ENCODE data around the gene SDR39U1.

SDR39U1 gene

DNA sequence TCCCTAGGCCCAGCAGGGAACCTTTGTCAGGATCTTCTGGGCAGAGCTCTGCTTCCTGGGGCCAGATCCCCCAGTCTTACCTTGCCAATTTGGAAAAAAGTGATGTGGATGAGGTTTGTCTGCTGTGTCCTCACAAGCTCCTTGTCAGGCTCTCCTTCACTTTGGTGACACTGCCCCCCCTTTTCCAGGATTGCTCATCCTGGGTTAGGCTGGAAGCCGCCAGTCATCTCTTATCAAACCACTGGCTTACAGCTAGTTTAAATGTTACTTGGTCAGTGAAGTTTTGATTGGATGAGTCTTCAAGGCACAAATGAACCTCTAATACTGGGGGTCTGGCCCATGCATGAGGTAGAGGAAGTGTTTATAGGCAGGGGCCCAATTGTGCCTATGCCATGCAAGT, 28.5 kb downstream of the SDR39U1 start:
- ChIA-PET CTCF (interaction anchor here (0.7 to 33.5 kb wide), 7 partner anchors 2 to 85 kb away, joined by 3 to 1633 read pairs (median 6); partner anchors contain the start of genes ADCY4, CBLN3, KHNYN and NYNRIN), POLR2A (no interaction called here)
- DNase-seq (ENCODE audit: low read depth, low spot score): no peak
- no peak overlapping the region for H3K4me3 ChIP-seq (ENCODE audit: low read depth, low read length)
- TF ChIP-seq, protein P1, sequence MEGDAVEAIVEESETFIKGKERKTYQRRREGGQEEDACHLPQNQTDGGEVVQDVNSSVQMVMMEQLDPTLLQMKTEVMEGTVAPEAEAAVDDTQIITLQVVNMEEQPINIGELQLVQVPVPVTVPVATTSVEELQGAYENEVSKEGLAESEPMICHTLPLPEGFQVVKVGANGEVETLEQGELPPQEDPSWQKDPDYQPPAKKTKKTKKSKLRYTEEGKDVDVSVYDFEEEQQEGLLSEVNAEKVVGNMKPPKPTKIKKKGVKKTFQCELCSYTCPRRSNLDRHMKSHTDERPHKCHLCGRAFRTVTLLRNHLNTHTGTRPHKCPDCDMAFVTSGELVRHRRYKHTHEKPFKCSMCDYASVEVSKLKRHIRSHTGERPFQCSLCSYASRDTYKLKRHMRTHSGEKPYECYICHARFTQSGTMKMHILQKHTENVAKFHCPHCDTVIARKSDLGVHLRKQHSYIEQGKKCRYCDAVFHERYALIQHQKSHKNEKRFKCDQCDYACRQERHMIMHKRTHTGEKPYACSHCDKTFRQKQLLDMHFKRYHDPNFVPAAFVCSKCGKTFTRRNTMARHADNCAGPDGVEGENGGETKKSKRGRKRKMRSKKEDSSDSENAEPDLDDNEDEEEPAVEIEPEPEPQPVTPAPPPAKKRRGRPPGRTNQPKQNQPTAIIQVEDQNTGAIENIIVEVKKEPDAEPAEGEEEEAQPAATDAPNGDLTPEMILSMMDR (IDR thresholded peaks at IDR 0.05; ENCODE audit: insufficient read depth, low read length, missing control alignments): no peak

DNA sequence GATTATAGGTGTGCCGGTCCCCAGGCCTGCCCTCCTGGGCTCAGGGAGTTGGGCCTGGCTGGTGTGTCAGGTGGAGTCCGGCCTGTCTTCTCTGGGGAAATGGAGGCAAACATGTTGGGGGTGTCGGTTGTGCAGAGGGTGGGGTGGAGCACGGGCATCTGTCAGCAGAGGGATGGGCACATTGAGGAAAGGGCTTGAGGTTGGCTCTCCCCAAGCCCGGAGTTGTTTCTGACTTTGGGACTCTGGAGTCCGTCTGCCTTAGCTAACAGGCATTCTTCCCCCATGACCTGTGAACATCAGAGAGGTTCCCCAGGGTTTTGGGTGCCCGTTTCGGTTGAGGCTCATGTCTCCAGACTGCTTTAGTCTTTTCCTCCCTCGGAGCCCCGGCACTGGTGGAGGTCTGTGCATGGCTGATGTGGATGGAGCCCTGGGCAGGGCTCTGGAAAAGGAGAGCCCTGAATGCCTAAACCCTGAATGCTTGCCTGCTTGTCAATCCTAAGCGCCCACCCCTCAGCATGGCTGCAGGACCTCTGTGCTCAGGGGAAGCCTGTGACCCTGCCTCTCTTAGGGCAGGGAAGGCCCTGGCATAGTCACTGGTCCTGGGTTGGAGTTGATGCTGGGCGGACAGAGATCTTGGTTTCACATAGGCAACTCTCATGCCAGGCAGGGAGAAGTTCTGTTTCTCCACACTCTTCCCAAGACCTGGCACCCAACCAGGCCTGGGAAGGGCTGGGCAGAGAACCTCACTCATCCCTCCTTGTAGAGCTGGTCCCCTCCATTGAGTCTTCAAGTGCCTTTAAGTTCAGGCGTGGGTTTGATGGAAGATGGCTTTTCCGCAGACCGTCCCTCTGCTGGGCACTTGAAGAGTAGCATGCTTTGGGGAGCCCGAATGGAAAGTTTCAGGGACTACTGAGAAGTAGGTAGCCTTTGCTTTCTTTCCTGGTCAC, 30.9 kb downstream of the SDR39U1 start:
- no peak overlapping the region for H3K4me3 ChIP-seq (ENCODE audit: low read depth, low read length)
- DNase-seq (ENCODE audit: low read depth, low spot score): no peak
- ChIA-PET POLR2A (no interaction called here), CTCF (interaction anchor here (0.6 to 33.5 kb wide), 10 partner anchors 1 to 83 kb away, joined by 3 to 1633 read pairs (median 4); partner anchors contain the start of genes ADCY4, CBLN3, KHNYN and NYNRIN)
- TF ChIP-seq, protein P1 (IDR thresholded peaks at IDR 0.05; ENCODE audit: insufficient read depth, low read length, missing control alignments): peak; percentile 76

DNA sequence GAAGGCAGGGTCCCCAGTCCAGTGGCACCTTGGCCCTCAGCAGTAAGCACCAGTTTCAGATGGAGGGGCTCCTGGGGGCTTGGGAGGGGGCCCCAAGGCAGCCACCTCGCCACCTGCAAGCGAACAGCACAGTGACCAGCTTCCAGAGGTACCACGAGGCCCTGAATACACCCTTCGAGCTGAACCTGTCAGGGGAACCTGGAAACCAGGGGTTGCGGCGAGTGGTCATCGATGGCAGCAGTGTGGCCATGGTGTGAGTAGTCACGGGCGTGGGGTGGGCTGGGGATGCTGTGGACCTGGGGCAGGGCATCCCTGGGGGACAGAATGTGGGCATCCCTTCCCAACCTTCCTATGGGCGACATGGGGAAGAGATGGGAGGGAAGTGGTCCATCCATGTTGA, 32.6 kb downstream of the SDR39U1 start:
- ChIA-PET POLR2A (interaction anchor here (1.0 kb wide), 2 partner anchors 20 to 44 kb away, joined by 5 read pairs; partner anchors contain the start of gene KHNYN), CTCF (interaction anchor here (0.9 to 28.4 kb wide), 7 partner anchors 11 to 102 kb away, joined by 3 to 557 read pairs (median 7); partner anchors contain the start of genes ADCY4, CBLN3, CIDEB and KHNYN)
- H3K4me3 ChIP-seq (ENCODE audit: low read depth, low read length): no peak overlapping the region
- DNase-seq (ENCODE audit: low read depth, low spot score): no peak
- TF ChIP-seq, protein P1 (IDR thresholded peaks at IDR 0.05; ENCODE audit: insufficient read depth, low read length, missing control alignments): no peak

DNA sequence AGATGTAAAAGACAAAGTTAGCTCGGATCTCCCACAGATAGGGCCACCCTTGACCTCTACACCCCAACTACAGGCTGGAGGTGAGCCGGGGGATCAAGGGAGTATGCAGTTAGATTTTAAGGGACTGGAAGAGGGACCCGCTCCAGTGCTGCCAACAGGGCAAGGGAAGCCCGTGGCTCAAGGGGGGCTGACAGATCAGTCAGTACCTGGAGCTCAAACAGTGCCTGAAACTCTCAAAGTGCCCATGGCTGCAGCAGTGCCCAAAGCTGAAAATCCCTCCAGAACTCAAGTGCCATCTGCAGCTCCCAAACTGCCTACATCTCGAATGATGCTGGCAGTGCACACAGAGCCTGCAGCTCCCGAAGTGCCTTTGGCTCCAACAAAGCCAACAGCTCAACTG, 33.4 kb downstream of the SDR39U1 start:
- ChIA-PET CTCF (interaction anchor here (0.8 to 28.4 kb wide), 8 partner anchors 10 to 101 kb away, joined by 3 to 557 read pairs (median 6); partner anchors contain the start of genes ADCY4, CBLN3, CIDEB and KHNYN), POLR2A (interaction anchor here (1.0 to 1.6 kb wide), 3 partner anchors 10 to 43 kb away, joined by 4 to 5 read pairs (median 5); partner anchors contain the start of gene KHNYN)
- TF ChIP-seq, protein P1 (IDR thresholded peaks at IDR 0.05; ENCODE audit: insufficient read depth, low read length, missing control alignments): no peak
- H3K4me3 ChIP-seq (ENCODE audit: low read depth, low read length): no peak overlapping the region
- DNase-seq (ENCODE audit: low read depth, low spot score): no peak

DNA sequence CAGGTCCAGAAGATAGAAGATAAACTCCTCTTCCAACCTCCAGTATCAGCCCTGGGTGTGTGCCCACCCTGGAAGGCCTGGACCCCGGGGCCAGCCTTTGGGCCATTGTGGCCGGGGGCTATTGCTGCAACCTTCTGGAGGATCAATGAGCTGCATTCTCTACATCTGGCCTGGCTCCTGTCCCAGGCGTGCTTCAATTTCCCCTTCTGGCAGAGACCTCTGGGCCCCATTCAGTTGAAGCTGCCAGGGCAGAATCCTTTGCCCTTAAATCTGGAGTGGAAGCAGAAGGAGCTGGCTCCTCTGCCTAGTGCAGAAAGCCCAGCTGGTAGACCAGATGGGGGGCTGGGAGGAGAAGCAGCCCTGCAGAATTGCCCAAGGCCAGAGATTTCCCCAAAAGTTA, 33.8 kb downstream of the SDR39U1 start:
- CTCF ChIA-PET: interaction anchor here (0.8 to 28.4 kb wide), 7 partner anchors 9 to 80 kb away, joined by 3 to 557 read pairs (median 7); partner anchors contain the start of genes ADCY4, CBLN3, KHNYN and NYNRIN
- TF ChIP-seq, protein P1 (IDR thresholded peaks at IDR 0.05; ENCODE audit: insufficient read depth, low read length, missing control alignments): no peak
- H3K4me3 ChIP-seq (ENCODE audit: low read depth, low read length): no peak overlapping the region
- DNase-seq (ENCODE audit: low read depth, low spot score): no peak
- POLR2A ChIA-PET: interaction anchor here (1.0 to 1.6 kb wide), 2 partner anchors 10 to 21 kb away, joined by 4 to 5 read pairs; partner anchors contain the start of gene KHNYN

All from AG04449 (cell line).